D721Med (cell line): ENCODE measurements around the gene HSD11B2.

ENCODE experiments used
- DNase-seq: peaks from one replicate; pipeline ENCODE4 v3.0.0; 2011; ENCODE audit warnings: low spot score; ENCODE audit not compliant: insufficient read length
- FAIRE-seq: peaks from 2 replicates; lab custom pipeline; 2011; peaks lifted over from hg19 to GRCh38; lab: Jason Lieb, UNC
- CTCF ChIP-seq: IDR thresholded peaks from 2 replicates; pipeline ENCODE4 v1.5.1; 2012; ENCODE audit warnings: mild to moderate bottlenecking, control low read depth; ENCODE audit not compliant: insufficient read depth; ENCODE audit errors: missing control alignments

Gene HSD11B2

GRCh38 chr16:67426022-67426421, 4.9 kb upstream of the HSD11B2 start:
- TF ChIP-seq CTCF: no peak
- DNase-seq (no peak), FAIRE-seq (no peak)

GRCh38 chr16:67426950-67427349, 4.0 kb upstream of the HSD11B2 start:
- no peak for TF ChIP-seq CTCF
- FAIRE-seq (no peak), DNase-seq (no peak)

GRCh38 chr16:67428146-67428731, 2.7 kb upstream of the HSD11B2 start:
- peak; percentile 49 for DNase-seq
- peak; percentile 85 for TF ChIP-seq CTCF
- no peak for FAIRE-seq

- DNase-seq (no peak), FAIRE-seq (no peak)
- no peak for TF ChIP-seq CTCF
These were observed 1.7 kb upstream of the HSD11B2 start for GRCh38 chr16:67429053-67429798.

- FAIRE-seq (no peak), DNase-seq (no peak)
- no peak for TF ChIP-seq CTCF
These were observed 970 bp upstream of the HSD11B2 start for GRCh38 chr16:67429799-67430503.

GRCh38 chr16:67430504-67430976, 381 bp upstream of the HSD11B2 start:
- TF ChIP-seq CTCF: no peak
- no peak for DNase-seq
- no peak for FAIRE-seq
